VCaP (cell line): ENCODE results near the gene MAPT.

ENCODE experiments used
- H3K27ac ChIP-seq: fragments of 450-650 bp; 2 replicates; pipeline ENCODE4 v1.5.1; 2017
- TF ChIP-seq, protein P1 (sequence below): fragments of 450-650 bp; conservative IDR thresholded peaks from 2 replicates; pipeline ENCODE4 v1.5.1; 2017; ENCODE audit warnings: mild to moderate bottlenecking, moderate library complexity

Gene MAPT

GRCh38 chr17:45987706-45988105 lies 93.4 kb downstream of the MAPT start:
- TF ChIP-seq, protein P1, sequence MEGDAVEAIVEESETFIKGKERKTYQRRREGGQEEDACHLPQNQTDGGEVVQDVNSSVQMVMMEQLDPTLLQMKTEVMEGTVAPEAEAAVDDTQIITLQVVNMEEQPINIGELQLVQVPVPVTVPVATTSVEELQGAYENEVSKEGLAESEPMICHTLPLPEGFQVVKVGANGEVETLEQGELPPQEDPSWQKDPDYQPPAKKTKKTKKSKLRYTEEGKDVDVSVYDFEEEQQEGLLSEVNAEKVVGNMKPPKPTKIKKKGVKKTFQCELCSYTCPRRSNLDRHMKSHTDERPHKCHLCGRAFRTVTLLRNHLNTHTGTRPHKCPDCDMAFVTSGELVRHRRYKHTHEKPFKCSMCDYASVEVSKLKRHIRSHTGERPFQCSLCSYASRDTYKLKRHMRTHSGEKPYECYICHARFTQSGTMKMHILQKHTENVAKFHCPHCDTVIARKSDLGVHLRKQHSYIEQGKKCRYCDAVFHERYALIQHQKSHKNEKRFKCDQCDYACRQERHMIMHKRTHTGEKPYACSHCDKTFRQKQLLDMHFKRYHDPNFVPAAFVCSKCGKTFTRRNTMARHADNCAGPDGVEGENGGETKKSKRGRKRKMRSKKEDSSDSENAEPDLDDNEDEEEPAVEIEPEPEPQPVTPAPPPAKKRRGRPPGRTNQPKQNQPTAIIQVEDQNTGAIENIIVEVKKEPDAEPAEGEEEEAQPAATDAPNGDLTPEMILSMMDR, result no peak
- no peak overlapping the region for H3K27ac ChIP-seq

DNA sequence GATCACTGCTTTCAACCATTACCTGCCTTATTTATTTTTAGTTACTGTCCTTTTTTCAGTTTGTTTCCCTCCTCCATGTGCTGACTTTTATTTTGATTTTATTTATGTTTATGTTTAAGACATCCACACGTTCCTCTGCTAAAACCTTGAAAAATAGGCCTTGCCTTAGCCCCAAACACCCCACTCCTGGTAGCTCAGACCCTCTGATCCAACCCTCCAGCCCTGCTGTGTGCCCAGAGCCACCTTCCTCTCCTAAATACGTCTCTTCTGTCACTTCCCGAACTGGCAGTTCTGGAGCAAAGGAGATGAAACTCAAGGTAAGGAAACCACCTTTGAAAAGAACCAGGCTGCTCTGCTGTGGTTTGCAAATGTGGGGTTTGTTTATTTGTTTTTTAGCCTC lies 95.4 kb downstream of the MAPT start:
- TF ChIP-seq, protein P1, result no peak
- H3K27ac ChIP-seq, result no peak overlapping the region

GRCh38 chr17:45990886-45991285 lies 96.5 kb downstream of the MAPT start:
- no peak overlapping the region for H3K27ac ChIP-seq
- TF ChIP-seq, protein P1, result no peak; the same call in 1 of the 2 replicates

GRCh38 chr17:45991341-45991740 lies 97.0 kb downstream of the MAPT start:
- TF ChIP-seq, protein P1, result no peak
- H3K27ac ChIP-seq, result no peak overlapping the region

- no peak overlapping the region for H3K27ac ChIP-seq
- TF ChIP-seq, protein P1, result no peak
Measured at GRCh38 chr17:45992175-45992574, 97.8 kb downstream of the MAPT start.

DNA sequence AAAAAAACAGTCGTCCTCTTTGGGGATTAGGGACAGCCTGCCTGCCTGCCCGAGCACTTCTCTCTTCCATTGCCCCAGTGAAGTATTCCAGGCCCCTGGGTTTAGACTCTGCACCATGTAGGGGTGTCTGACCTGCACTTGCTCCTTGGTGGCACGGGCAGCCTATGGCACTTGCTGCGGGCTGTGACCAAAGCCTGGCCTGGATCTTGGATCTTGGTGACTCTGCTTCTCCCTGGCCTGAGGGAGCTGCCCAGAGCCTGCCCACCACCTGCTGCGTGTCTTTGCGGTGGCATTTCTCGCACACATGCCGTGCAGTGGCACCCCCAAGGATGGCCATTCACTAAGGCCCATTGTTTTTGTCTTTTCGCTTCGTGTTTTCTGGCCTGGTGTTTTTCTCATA lies 98.5 kb downstream of the MAPT start:
- TF ChIP-seq, protein P1, result no peak
- no peak overlapping the region for H3K27ac ChIP-seq

GRCh38 chr17:45993962-45994627 lies 99.7 kb downstream of the MAPT start:
- no peak overlapping the region for H3K27ac ChIP-seq

More at GRCh38 chr17:45993962-45994627, 99.7 kb downstream of the MAPT start:
- TF ChIP-seq, protein P1, result no peak
